Stimulated activated naive CD8-positive, alpha-beta T cell treated with anti-CD3 and anti-CD28 coated beads, Interleukin-15, amount 100 ng/mL, for 72 hours (primary cell): ENCODE measurements around the gene AUTS2.

Experiments used
- ATAC-seq: fragments of 150-1000 bp; cut with Tn5 transposase; 2 replicates; pipeline ENCODE4 v1.10.0; 2021; ENCODE audit warnings: mild to moderate bottlenecking, moderate library complexity
- DNase-seq, 2 donors: peaks; one replicate each; pipeline ENCODE4 v3.0.0; 2021 to 2022
- H3K27ac Mint-ChIP-seq, 2 donors: one replicate each; pipeline ENCODE4 v1.8.0; 2022; ENCODE audit warnings: mild to moderate bottlenecking in 2 of 2, mixed read lengths in 2 of 2, moderate library complexity in 2 of 2
- H3K27me3 Mint-ChIP-seq: one replicate; pipeline ENCODE4 v1.8.0; 2022; ENCODE audit warnings: mixed read lengths
- H3K4me1 Mint-ChIP-seq: one replicate; pipeline ENCODE4 v1.8.0; 2022; ENCODE audit warnings: mild to moderate bottlenecking, mixed read lengths
- H3K4me3 Mint-ChIP-seq, 2 donors: one replicate each; pipeline ENCODE4 v1.8.0; 2022; ENCODE audit warnings: mild to moderate bottlenecking in 2 of 2, mixed read lengths in 2 of 2, moderate library complexity in 1 of 2
- H3K9me3 Mint-ChIP-seq, 2 donors: one replicate each; pipeline ENCODE4 v1.8.0; 2022; ENCODE audit warnings: mixed read lengths in 2 of 2

AUTS2 gene

DNA sequence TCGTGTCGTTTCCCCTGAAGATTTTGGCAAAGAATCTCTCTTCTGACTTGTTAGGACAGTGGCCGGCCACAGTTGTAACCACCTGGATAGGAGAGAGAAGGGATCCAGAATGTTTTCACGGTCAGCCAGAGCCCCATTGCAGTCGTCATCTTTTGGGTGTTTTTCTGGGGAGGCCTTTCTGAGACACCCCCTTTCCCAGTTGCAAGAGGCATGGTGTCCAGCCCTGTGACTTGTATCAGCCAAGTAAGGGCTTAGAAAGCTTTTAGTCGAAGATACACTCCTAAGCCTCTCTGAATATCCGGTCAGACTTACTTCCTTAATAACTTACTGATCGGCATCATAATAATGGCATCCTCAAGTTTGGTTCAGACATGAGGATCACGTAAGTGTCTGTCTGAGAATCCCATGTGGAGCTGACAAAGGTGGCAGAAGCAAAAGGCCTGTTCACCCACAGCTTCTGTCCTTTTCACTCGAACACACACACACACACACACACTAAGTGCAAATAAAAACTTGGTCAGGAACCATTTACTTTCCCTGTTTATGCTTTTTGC, 1098.0 kb downstream of the AUTS2 start:
- Mint-ChIP-seq H3K4me1 (peaks cover 11% of the 10 kb centered on the region), H3K9me3 (no peaks in the 10 kb centered on the region), H3K27ac (no peak overlapping the region), H3K4me3 (no peak overlapping the region), H3K27me3 (peaks cover 64% of the 10 kb centered on the region)
- no peak for ATAC-seq
- DNase-seq: no peak

DNA sequence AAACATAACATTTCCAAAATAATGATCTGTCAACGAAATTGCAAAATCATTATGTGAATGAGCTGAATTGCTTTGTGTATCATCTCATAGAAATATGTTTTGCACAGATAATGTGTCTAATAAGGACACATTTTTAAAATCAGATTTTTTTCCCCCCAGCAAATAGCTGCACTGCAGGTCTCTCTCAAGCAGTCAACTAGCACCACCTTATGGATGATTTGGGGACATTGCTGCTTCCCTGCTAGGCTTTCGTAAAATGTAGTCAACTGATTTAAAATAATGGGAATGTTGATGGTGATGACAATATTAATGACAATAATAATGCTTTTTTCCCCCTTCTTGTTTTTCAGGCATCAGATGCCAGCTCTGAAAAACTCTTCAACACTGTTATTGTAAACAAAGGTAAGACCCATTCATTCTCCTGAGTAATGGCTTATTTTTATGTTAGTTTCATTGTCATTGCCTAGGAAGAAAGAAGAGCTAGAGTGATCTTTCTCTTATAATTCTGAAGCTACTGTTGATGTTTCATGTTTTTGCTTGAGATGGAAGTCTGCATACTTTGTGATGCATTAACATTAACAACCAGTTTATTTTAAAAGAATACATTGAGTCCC, 1100.1 kb downstream of the AUTS2 start:
- H3K4me1 Mint-ChIP-seq: peaks cover 7% of the 10 kb centered on the region
- ATAC-seq (no peak), DNase-seq (no peak)
- no peaks in the 10 kb centered on the region for H3K9me3 Mint-ChIP-seq
- H3K4me3 Mint-ChIP-seq: no peak overlapping the region
- no peak overlapping the region for H3K27ac Mint-ChIP-seq
- peaks cover 44% of the 10 kb centered on the region for H3K27me3 Mint-ChIP-seq

DNA sequence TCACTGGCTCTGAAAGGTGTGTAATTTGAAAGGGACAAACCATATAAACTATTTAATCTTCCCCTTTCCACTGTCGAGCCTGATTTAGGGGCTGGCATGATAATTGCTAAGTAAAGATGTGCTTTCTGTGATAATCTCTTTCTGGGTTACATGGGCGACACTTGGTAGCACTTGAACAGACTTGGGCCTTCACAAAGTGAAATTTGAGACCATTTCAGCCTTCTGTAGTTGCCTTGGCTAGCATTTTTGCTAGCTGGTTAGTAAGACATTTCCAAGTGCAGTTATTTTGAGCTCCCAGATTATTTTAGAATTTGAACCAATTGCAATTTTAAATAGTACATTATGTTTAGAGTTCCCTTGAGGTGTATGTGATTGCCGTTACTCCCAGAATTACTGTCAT, 1101.0 kb downstream of the AUTS2 start:
- ATAC-seq: no peak
- Mint-ChIP-seq H3K27me3 (peaks cover 41% of the 10 kb centered on the region), H3K27ac (no peak overlapping the region), H3K4me1 (peaks cover 6% of the 10 kb centered on the region), H3K9me3 (no peaks in the 10 kb centered on the region), H3K4me3 (no peak overlapping the region)
- no peak for DNase-seq

DNA sequence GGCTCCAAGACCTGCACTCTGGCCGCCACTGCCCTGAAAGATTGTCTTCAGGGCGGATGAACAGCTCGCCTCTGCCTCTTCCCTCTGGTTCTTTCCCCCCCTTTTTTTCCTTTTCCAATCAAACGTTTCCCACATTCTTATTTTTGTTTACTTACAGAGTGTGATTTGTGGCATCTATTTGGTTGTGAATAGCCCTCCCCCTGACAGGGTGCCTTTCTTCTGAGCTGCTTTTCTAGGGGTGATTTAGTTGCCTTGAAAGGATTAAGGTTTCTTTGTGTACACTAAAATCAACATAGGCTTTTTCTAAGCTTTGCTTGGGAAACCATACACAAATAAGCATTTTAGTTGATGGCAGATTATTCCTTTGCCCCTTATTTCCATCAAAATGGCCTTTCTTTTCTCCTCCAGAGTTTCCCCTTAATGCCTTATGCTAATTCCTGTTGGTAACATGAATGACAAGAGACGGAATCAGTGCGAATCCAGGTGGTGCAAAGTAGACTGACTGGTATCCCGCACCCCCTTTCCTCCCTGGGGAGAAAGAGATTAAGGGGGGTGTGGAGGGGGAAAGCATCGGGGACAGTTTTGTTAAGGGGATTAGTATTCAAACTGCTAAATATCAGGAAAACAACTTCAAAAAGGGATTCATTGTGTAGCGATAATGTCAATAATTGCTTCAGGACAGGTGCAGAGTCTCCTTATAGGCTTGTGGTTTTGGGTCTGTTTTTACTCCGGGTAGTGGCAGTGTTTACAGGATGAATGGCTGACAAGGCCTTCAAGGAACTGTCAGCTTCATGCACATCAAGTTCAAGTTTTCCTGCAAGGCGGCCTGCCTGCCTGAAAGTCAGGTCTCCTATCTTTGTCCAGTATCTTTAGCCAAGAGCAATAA, 1102.0 kb downstream of the AUTS2 start:
- no peaks in the 10 kb centered on the region for H3K9me3 Mint-ChIP-seq
- H3K4me1 Mint-ChIP-seq: peaks cover 6% of the 10 kb centered on the region
- DNase-seq: no peak
- no peak for ATAC-seq
- peaks cover 35% of the 10 kb centered on the region for H3K27me3 Mint-ChIP-seq
- no peak overlapping the region for H3K27ac Mint-ChIP-seq
- H3K4me3 Mint-ChIP-seq: no peak overlapping the region

DNA sequence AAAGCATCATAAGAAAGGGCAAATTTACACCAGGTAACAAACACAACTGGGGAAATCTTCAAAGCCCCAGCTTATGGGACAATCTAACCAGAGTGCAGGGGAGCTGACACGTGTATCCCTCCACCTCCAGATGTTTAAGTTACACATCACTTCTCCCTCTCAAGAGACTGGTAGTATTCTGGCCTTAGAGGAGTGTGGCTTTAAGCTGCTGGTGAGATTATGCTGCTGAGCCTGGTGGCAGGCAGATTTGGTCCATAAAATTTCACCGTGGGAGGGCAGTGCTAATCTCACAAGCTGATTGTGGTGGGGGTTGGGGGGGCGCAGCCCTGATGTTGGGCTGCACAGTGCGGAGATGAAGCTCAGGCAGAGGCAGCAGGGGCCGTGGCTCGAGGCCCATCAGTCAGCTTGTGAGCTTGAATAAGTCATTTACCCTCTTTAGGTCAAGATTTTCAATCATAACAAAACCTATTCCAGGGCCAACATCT, 1102.7 kb downstream of the AUTS2 start:
- no peaks in the 10 kb centered on the region for H3K9me3 Mint-ChIP-seq
- no peak overlapping the region for H3K27ac Mint-ChIP-seq
- no peak overlapping the region for H3K4me3 Mint-ChIP-seq
- DNase-seq (no peak), ATAC-seq (no peak)
- peaks cover 30% of the 10 kb centered on the region for H3K27me3 Mint-ChIP-seq
- no peaks in the 10 kb centered on the region for H3K4me1 Mint-ChIP-seq

DNA sequence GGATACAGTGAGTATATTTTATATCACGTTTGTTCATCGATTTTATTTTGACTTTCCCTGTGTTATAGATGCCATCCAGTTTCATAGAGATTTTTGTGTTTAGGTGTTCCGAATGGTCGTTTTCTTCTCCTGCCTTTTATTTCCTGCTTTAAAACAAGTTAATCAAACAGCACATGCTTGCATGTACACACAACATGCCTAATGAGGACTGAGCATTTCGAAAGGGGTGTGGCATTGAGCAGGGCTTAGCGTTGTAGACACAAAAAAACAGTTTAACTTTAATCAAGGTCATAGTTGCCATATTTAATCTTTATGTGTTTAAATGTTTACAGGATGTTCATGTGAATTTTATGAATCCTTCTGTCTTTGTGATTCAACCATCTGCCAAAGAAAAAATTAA, 1103.2 kb downstream of the AUTS2 start:
- H3K4me3 Mint-ChIP-seq: no peak overlapping the region
- no peak overlapping the region for H3K27ac Mint-ChIP-seq
- ATAC-seq (no peak), DNase-seq (no peak)
- H3K9me3 Mint-ChIP-seq: no peaks in the 10 kb centered on the region
- peaks cover 30% of the 10 kb centered on the region for H3K27me3 Mint-ChIP-seq
- H3K4me1 Mint-ChIP-seq: no peaks in the 10 kb centered on the region

DNA sequence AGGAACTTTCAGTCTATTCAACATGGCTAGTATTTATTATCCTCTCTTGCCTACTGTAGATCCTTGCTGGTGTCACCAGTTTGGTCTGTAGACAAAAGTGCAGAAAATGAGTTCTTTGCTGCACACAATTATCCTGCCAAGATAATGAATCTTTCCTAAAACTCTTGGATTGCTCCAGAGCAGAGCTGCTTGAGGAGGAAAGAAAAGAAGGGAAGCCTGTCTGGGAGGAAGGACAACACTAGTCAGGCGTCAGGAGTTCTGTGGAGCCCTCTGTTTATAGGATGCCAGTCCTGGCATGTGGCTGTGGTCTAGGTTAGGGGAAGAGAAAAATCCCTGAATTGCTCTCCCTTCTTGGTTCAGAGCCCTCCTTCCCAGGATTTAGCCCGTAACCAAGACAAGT, 1103.7 kb downstream of the AUTS2 start:
- no peak overlapping the region for H3K27ac Mint-ChIP-seq
- no peaks in the 10 kb centered on the region for H3K4me1 Mint-ChIP-seq
- H3K9me3 Mint-ChIP-seq: no peaks in the 10 kb centered on the region
- DNase-seq (no peak), ATAC-seq (no peak)
- peaks cover 24% of the 10 kb centered on the region for H3K27me3 Mint-ChIP-seq
- no peak overlapping the region for H3K4me3 Mint-ChIP-seq

DNA sequence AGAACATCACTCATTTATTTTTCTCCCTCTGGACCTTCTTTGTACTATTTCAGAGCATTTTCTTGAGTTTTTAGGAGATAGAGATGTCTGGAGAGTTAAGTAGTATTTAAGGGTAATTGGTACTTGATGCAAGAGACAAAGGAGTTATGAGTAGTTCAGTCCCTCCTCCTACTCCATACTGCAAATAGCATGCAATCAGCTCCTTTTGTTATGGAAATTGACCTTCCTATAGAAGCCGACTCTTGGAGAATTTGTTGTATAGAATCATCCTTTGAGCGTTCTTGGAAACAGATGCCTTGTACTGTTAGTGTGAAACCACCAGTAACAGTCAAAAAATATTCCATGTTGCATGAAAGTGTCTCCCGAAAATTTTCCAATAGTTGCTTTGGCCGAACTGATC, 1105.5 kb downstream of the AUTS2 start:
- Mint-ChIP-seq H3K4me1 (no peaks in the 10 kb centered on the region), H3K9me3 (no peaks in the 10 kb centered on the region), H3K27me3 (peaks cover 13% of the 10 kb centered on the region), H3K27ac (peak overlapping the region in 1 of 2 donors; percentile 10), H3K4me3 (no peak overlapping the region)
- DNase-seq (no peak), ATAC-seq (no peak)

DNA sequence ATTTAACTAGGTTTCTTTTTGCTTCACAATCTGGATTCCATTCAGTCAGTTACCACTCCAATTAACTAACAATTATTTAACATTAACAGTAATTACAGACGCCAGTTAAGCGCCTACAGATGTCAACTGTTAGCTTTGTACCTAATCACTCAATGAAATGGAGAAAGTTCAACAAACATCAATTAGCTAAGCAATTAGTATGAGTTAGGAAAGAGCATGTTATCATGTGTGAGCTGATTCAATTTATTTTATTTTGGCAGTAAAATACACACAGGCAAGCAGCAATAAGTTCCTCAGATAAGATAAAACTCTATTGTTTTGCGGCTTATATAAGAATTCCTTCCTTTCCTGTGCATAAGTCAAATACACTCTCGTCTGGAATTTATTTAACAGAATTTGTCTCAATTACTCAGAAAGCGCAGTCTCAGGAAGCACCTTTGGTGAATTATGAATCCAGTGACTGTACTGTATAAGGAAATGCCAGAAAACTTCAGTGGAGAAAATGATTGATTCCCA, 1106.6 kb downstream of the AUTS2 start:
- ATAC-seq: no peak
- peaks cover 13% of the 10 kb centered on the region for H3K27me3 Mint-ChIP-seq

DNA sequence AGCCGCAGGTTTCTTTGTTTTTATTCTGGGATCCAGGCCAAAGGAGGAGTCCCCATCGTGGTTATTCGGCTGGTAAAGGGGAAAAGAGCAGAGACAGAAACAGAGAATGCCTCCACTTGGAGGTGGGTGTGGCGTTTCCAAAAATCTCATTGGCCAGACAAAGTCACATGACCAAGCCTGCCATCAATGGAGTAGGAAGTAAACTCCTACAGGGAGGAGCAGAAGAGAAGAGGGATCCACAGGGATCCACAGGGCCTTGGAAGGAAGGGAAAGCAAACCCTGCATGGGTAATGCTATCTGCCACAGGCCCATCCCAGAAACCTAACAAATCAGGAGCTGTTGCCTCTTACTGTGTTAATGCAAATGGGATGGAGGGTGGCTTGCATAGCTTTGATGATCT, 1107.9 kb downstream of the AUTS2 start:
- peaks cover 13% of the 10 kb centered on the region for H3K27me3 Mint-ChIP-seq
- H3K9me3 Mint-ChIP-seq: no peaks in the 10 kb centered on the region
- ATAC-seq (no peak), DNase-seq (no peak)
- H3K4me1 Mint-ChIP-seq: no peaks in the 10 kb centered on the region
- no peak overlapping the region for H3K4me3 Mint-ChIP-seq
- H3K27ac Mint-ChIP-seq: no peak overlapping the region

More for the DNA sequence above, 1106.6 kb downstream of the AUTS2 start:
- DNase-seq: no peak
- Mint-ChIP-seq H3K9me3 (no peaks in the 10 kb centered on the region), H3K4me3 (no peak overlapping the region), H3K27ac (no peak overlapping the region), H3K4me1 (no peaks in the 10 kb centered on the region)

DNA sequence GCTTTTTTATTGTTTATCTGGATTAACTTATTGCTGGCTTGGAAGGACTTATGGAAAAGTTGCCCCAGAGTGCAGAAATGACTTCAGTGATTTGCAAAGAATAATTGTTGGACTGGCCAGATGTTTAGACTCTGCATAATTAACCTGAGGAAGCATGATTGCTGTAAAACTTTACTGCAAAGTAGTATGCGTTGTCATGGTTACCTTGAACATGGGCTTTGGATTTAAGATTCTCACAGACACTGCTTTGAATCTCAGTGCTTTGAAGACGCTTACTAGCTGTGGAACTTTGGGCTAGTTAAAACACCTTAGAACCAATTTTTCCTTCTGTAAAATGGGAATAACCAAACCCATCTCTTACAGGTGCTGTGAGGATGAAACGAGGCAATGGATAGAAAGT, 1108.4 kb downstream of the AUTS2 start:
- Mint-ChIP-seq H3K4me1 (no peaks in the 10 kb centered on the region), H3K27ac (no peak overlapping the region), H3K27me3 (peaks cover 13% of the 10 kb centered on the region), H3K9me3 (no peaks in the 10 kb centered on the region), H3K4me3 (no peak overlapping the region)
- DNase-seq (no peak), ATAC-seq (no peak)

DNA sequence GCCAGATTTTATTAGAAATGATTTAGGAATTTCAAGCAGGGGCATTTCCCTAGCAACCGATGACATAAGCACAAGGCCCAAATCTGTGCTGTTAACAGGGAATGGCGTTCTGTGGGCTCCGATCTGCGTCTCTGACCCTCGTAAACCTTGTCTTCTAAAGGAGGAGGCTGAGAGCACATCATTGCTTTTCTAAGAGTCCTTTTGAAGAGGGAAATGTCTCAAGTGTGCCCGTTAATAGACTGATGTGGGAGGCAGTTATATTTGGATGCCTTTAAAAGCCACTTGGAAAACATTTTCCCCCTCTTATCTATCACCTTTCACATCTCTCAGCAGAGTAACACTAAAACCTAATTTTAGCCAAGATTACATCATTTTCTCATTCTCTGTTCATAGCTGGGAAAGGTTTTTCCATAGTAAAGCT, 1109.6 kb downstream of the AUTS2 start:
- Mint-ChIP-seq H3K9me3 (no peaks in the 10 kb centered on the region), H3K4me3 (no peak overlapping the region), H3K27ac (no peak overlapping the region), H3K27me3 (peaks cover 13% of the 10 kb centered on the region), H3K4me1 (no peaks in the 10 kb centered on the region)
- ATAC-seq (no peak), DNase-seq (no peak)

DNA sequence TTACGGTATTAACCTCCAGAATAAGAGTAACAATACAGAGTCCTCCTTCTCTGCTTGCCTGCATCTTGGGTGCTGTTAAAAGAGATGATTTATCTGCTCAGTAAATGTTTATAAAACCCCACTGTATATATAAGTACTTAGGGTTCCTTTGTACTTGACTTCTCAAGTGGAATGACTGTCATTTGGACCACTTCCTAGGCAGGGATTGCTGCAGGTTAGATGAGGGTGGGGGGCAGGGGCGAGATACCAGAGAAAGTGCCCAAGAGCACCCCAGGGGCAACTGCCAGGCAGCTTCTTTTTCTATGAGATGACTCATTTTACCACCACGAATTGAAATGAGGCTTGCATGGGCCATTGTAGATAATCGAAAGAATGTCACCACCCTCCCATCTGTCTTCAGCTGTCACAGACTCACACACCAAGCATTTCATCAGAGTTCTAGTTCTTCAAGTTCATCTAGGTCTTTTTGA, 1111.8 kb downstream of the AUTS2 start:
- DNase-seq (no peak), ATAC-seq (peak; percentile 35)
- peaks cover 13% of the 10 kb centered on the region for H3K27me3 Mint-ChIP-seq
- H3K27ac Mint-ChIP-seq: no peak overlapping the region
- H3K4me3 Mint-ChIP-seq: no peak overlapping the region
- H3K9me3 Mint-ChIP-seq: no peaks in the 10 kb centered on the region
- no peaks in the 10 kb centered on the region for H3K4me1 Mint-ChIP-seq

DNA sequence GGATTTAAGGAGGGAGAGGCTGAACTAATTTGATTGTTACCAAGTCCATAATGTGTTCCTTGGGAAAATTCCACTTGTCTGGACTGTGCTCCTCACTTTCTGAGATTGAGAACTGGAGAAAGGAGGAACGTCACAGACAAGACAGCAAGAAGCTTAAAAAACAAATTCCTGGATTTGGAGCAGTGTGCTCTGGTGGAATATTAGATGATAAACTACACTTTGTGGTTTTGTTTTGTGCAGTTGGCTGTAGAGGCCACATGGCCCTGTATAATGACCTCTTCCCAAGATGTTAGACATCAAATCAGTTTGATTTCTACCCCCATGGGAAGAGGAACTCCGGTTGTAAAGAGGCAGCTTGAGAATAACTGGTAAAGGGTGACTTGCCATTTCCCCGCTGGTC, 1112.4 kb downstream of the AUTS2 start:
- H3K4me1 Mint-ChIP-seq: no peaks in the 10 kb centered on the region
- no peaks in the 10 kb centered on the region for H3K9me3 Mint-ChIP-seq
- ATAC-seq: no peak
- H3K27ac Mint-ChIP-seq: no peak overlapping the region
- H3K27me3 Mint-ChIP-seq: peaks cover 13% of the 10 kb centered on the region
- DNase-seq: no peak
- no peak overlapping the region for H3K4me3 Mint-ChIP-seq

DNA sequence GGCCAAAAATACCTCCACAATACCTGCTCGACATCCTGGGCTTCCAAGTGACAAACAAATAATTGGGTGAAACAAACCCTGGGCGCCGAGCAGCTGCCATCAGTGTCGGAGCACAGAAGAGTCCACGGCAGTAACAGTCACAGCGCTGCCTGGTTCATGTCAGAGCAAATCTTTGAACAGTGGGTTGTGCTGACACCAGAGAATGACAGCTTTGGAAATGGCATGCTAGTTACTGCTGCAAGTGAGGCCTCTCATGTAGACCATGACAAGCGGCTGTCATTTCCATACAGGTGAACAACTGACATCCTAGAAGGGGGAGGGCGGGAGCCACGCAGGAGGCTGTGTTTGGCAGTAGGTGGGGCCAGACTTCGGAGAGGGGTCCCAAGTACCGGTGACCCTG, 1113.2 kb downstream of the AUTS2 start:
- H3K9me3 Mint-ChIP-seq: no peaks in the 10 kb centered on the region
- H3K27me3 Mint-ChIP-seq: peaks cover 7% of the 10 kb centered on the region
- no peak overlapping the region for H3K27ac Mint-ChIP-seq
- ATAC-seq (no peak), DNase-seq (no peak)
- H3K4me1 Mint-ChIP-seq: no peaks in the 10 kb centered on the region
- H3K4me3 Mint-ChIP-seq: no peak overlapping the region

DNA sequence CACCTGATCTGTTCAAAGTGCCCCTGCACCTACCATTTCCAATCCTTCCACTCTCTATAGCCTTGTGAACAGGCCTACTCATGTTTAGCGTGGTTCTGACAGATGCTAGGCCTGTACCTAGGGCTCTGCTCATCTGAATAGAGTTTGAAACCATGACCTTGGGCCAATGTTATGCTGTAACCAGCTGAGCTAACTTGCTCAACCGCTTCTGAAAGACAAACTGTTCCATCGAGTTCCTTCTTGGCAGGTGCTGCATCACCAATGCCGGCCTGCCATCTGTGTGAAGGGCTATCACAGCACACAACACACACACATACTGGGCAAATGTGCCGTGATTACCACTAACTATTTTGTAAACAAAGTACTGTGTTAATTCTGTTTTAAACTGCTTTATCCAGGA, 1114.7 kb downstream of the AUTS2 start:
- Mint-ChIP-seq H3K9me3 (no peaks in the 10 kb centered on the region), H3K4me1 (peaks cover 3% of the 10 kb centered on the region), H3K27ac (no peak overlapping the region), H3K27me3 (peaks cover 4% of the 10 kb centered on the region), H3K4me3 (no peak overlapping the region)
- ATAC-seq: no peak
- DNase-seq: no peak
